Measurements from ENCODE around the gene PPM1M. TPM values are rescaled to one million over a fixed set of nuclear protein-coding genes. Genes with fewer than 3 reads are reported as not detected.

The PPM1M gene
- total RNA-seq, 4 donors from 2014 or later = 13.0 to 44.7 (median 35.3) TPM

GRCh38 chr3:52297242-52298148 lies 51.9 kb downstream of the PPM1M start:
- no peak for TF ChIP-seq CTCF (IDR thresholded peaks at IDR 0.05; ENCODE audit: low read depth)

- TF ChIP-seq CTCF (IDR thresholded peaks at IDR 0.05; ENCODE audit: low read depth) = no peak
Measured at GRCh38 chr3:52298149-52299098, 52.9 kb downstream of the PPM1M start.

GRCh38 chr3:52299247-52299878 lies 53.8 kb downstream of the PPM1M start:
- TF ChIP-seq CTCF (IDR thresholded peaks at IDR 0.05; ENCODE audit: low read depth) = no peak

Small RNA genes within 50 kb of the gene (small RNA-seq; reads per million reads assigned to genes)
- 0.36 reads per million for gene MIR135A1
- 551 reads per million, percentile 99 among the genes with 10 or more reads in this experiment for gene MIRLET7G

Other genes with a start within 250 kb of the PPM1M start
- gene RPL29, start 249.9 kb upstream of the PPM1M start, total RNA-seq = 1,000 to 10,000 TPM; 1,093 to 1,919 (median 1,775) TPM
- gene DUSP7, start 189.2 kb upstream of the PPM1M start, total RNA-seq = 10 to 100 TPM in 2 of 4 donors, 1 to 10 TPM in 2; 5.9 to 15.6 (median 9.7) TPM
- gene POC1A, start 91.3 kb upstream of the PPM1M start, total RNA-seq = 1 to 10 TPM in 2 of 4 donors, under 1 TPM in 2; 0.38 to 2.4 (median 1.2) TPM
- 10 to 100 TPM; 25.8 to 44.3 (median 39.0) TPM for gene ALAS1, start 47.6 kb upstream of the PPM1M start, total RNA-seq
- gene TLR9, start 20.1 kb upstream of the PPM1M start, total RNA-seq = not detected
- 100 to 1,000 TPM in 3 of 4 donors, 10 to 100 TPM in 1; 50.4 to 129 (median 122) TPM for gene TWF2, start 6.6 kb upstream of the PPM1M start, total RNA-seq
- 10 to 100 TPM; 48.3 to 56.5 (median 51.6) TPM for gene WDR82, start 32.9 kb downstream of the PPM1M start, total RNA-seq
- 10 to 100 TPM in 3 of 4 donors, 1 to 10 TPM in 1; 7.2 to 72.0 (median 38.9) TPM for gene GLYCTK, start 42.1 kb downstream of the PPM1M start, total RNA-seq
- 10 to 100 TPM in 3 of 4 donors, 1 to 10 TPM in 1; 9.5 to 30.3 (median 14.6) TPM for gene DNAH1, start 70.6 kb downstream of the PPM1M start, total RNA-seq
- 10 to 100 TPM; 46.1 to 61.4 (median 55.0) TPM for gene BAP1, start 164.2 kb downstream of the PPM1M start, total RNA-seq
- 10 to 100 TPM in 3 of 4 donors, 1 to 10 TPM in 1; 9.5 to 17.3 (median 13.0) TPM for gene PHF7, start 164.9 kb downstream of the PPM1M start, total RNA-seq
- gene SEMA3G, start 199.3 kb downstream of the PPM1M start, total RNA-seq = 100 to 1,000 TPM in 3 of 4 donors, 10 to 100 TPM in 1; 97.3 to 373 (median 164) TPM
- 1 to 10 TPM in 2 of 4 donors, not detected in 2; 1.7 to 3.7 TPM for gene TNNC1, start 208.3 kb downstream of the PPM1M start, total RNA-seq
- 100 to 1,000 TPM in 1 of 4 donors, 10 to 100 TPM in 3; 52.7 to 105 (median 71.5) TPM for gene NISCH, start 209.8 kb downstream of the PPM1M start, total RNA-seq
- gene STAB1, start 249.6 kb downstream of the PPM1M start, total RNA-seq = 100 to 1,000 TPM; 147 to 268 (median 218) TPM